Stimulated activated memory B cell treated with anti-CD40 and anti-IgM and Interleukin-4, amounts not matched to agents 10 μg/mL and 1 μg/mL and 100 μg/mL, for 72 hours (primary cell): ENCODE data around the gene CADPS.

Source experiments
- ATAC-seq: fragments of 150-1000 bp; cut with Tn5 transposase; 2 replicates; pipeline ENCODE4 v1.10.0; 2021
- H3K27ac Mint-ChIP-seq: one replicate; pipeline ENCODE4 v1.8.0; 2022; ENCODE audit warnings: mild to moderate bottlenecking, mixed read lengths
- H3K27me3 Mint-ChIP-seq: one replicate; pipeline ENCODE4 v1.8.0; 2022; ENCODE audit warnings: mixed read lengths
- H3K36me3 Mint-ChIP-seq: one replicate; pipeline ENCODE4 v1.8.0; 2022; ENCODE audit warnings: mixed read lengths
- H3K4me1 Mint-ChIP-seq: one replicate; pipeline ENCODE4 v1.8.0; 2022; ENCODE audit warnings: mixed read lengths
- H3K4me3 Mint-ChIP-seq: one replicate; pipeline ENCODE4 v1.8.0; 2022; ENCODE audit warnings: mild to moderate bottlenecking, moderate library complexity, mixed read lengths
- H3K9me3 Mint-ChIP-seq: one replicate; pipeline ENCODE4 v1.8.0; 2022; ENCODE audit warnings: mixed read lengths

The CADPS gene

GRCh38 chr3:62805106-62805505 lies 70.1 kb downstream of the CADPS start:
- no peaks in the 10 kb centered on the region for H3K9me3 Mint-ChIP-seq

DNA sequence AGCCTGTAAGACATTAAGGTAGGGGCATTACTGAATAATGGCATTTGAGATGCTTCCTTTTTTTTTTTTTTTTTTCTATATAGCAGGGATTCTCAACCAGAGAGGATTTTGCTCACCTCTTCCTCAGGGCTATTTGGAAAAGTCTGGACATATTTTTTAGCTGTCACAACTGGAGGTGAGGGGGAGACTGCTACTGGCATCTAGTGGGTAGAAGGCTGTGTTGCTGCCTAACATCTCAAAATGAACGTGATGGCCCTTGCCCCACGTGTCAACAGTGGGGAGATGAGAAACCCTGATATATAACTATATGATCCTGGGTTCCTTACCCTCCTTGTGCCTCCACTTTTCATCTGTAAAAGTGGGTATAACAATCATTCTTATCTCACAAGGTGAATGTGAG lies 71.9 kb downstream of the CADPS start:
- ATAC-seq, result no peak
- Mint-ChIP-seq H3K36me3 (no peaks in the 10 kb centered on the region), H3K27me3 (no peaks in the 10 kb centered on the region), H3K9me3 (no peaks in the 10 kb centered on the region), H3K4me1 (no peaks in the 10 kb centered on the region), H3K27ac (no peak overlapping the region), H3K4me3 (no peak overlapping the region)

More at GRCh38 chr3:62805106-62805505, 70.1 kb downstream of the CADPS start:
- H3K36me3 Mint-ChIP-seq, result no peaks in the 10 kb centered on the region
- H3K4me1 Mint-ChIP-seq, result no peaks in the 10 kb centered on the region
- no peak overlapping the region for H3K27ac Mint-ChIP-seq
- ATAC-seq, result no peak
- no peak overlapping the region for H3K4me3 Mint-ChIP-seq
- H3K27me3 Mint-ChIP-seq, result no peaks in the 10 kb centered on the region

GRCh38 chr3:62798000-62798399 lies 77.2 kb downstream of the CADPS start:
- Mint-ChIP-seq H3K36me3 (no peaks in the 10 kb centered on the region), H3K4me3 (no peak overlapping the region), H3K9me3 (no peaks in the 10 kb centered on the region), H3K4me1 (no peaks in the 10 kb centered on the region), H3K27ac (no peak overlapping the region), H3K27me3 (no peaks in the 10 kb centered on the region)
- no peak for ATAC-seq

GRCh38 chr3:62797132-62797531 lies 78.1 kb downstream of the CADPS start:
- ATAC-seq, result no peak
- Mint-ChIP-seq H3K36me3 (no peaks in the 10 kb centered on the region), H3K4me3 (no peak overlapping the region), H3K4me1 (no peaks in the 10 kb centered on the region), H3K9me3 (no peaks in the 10 kb centered on the region), H3K27me3 (no peaks in the 10 kb centered on the region), H3K27ac (no peak overlapping the region)

- Mint-ChIP-seq H3K4me3 (no peak overlapping the region), H3K4me1 (no peaks in the 10 kb centered on the region), H3K36me3 (no peaks in the 10 kb centered on the region), H3K27ac (no peak overlapping the region), H3K27me3 (no peaks in the 10 kb centered on the region), H3K9me3 (no peaks in the 10 kb centered on the region)
- ATAC-seq, result no peak
Observed at GRCh38 chr3:62795978-62796657, 79.1 kb downstream of the CADPS start.

DNA sequence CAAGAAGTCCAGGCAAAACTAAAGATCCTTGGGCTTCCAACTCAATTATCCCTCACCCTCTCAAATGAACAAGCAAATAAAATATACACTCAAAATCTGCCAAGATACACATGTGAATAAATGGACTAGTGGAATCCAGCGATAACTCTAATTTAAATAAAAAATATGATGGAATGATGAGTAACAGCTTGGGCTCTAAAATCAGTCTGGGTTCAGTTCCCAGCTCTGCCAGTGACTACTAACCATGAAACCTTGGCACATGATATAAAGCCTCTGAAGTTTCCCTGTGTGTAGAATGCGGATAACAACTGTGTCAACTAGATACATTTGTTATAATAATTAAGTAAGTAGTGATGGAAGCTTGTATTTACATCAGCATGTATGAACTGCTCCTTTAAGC lies 81.3 kb downstream of the CADPS start:
- Mint-ChIP-seq H3K9me3 (no peaks in the 10 kb centered on the region), H3K4me3 (no peak overlapping the region), H3K27me3 (no peaks in the 10 kb centered on the region), H3K4me1 (no peaks in the 10 kb centered on the region), H3K36me3 (no peaks in the 10 kb centered on the region), H3K27ac (no peak overlapping the region)
- no peak for ATAC-seq

DNA sequence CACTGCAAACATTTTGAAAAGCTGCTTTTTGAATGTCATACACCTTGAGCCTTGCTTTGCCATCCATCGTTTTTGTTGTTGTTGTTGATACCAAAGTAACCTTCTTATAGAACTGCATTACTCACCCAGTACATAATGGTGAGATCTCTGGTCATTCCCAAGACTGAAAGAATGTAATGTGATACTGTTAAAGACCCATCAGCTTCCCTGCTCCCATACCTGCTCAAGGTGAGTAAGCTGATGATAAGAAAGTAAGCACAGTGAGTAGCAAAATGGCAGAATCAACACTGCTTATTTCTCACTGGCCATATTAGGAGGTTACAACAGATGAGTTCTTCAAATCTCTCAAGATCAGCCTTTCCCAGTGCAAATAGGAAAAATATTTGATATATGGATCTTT lies 89.8 kb downstream of the CADPS start:
- Mint-ChIP-seq H3K27ac (no peak overlapping the region), H3K27me3 (no peaks in the 10 kb centered on the region), H3K9me3 (no peaks in the 10 kb centered on the region), H3K36me3 (no peaks in the 10 kb centered on the region), H3K4me3 (no peak overlapping the region), H3K4me1 (no peaks in the 10 kb centered on the region)
- no peak for ATAC-seq

GRCh38 chr3:62781121-62781520 lies 94.1 kb downstream of the CADPS start:
- Mint-ChIP-seq H3K36me3 (no peaks in the 10 kb centered on the region), H3K27me3 (no peaks in the 10 kb centered on the region), H3K4me3 (no peak overlapping the region), H3K4me1 (no peaks in the 10 kb centered on the region), H3K9me3 (no peaks in the 10 kb centered on the region), H3K27ac (no peak overlapping the region)
- ATAC-seq, result no peak

GRCh38 chr3:62777674-62778073 lies 97.5 kb downstream of the CADPS start:
- Mint-ChIP-seq H3K4me3 (no peak overlapping the region), H3K27me3 (no peaks in the 10 kb centered on the region), H3K36me3 (no peaks in the 10 kb centered on the region), H3K4me1 (no peaks in the 10 kb centered on the region), H3K27ac (no peak overlapping the region), H3K9me3 (no peaks in the 10 kb centered on the region)
- ATAC-seq, result no peak

DNA sequence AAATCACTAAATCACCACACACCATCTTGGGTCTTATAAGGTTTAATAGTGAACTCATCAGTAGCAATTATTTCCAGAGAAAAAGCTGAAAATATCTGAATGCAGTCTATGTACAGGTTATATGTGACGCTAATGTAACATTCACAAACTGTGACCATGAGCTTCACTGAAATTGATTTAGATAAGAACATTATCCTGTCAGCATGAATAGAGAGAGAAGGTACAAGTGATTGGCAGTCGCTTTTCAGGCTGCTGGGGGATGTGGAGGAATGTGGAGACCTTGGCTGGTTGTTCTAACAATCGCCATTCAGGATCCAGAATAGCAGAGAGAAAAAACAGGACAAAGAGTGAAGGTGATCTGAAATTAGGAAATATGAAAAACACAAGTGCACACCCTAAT lies 98.1 kb downstream of the CADPS start:
- Mint-ChIP-seq H3K36me3 (no peaks in the 10 kb centered on the region), H3K9me3 (no peaks in the 10 kb centered on the region)

DNA sequence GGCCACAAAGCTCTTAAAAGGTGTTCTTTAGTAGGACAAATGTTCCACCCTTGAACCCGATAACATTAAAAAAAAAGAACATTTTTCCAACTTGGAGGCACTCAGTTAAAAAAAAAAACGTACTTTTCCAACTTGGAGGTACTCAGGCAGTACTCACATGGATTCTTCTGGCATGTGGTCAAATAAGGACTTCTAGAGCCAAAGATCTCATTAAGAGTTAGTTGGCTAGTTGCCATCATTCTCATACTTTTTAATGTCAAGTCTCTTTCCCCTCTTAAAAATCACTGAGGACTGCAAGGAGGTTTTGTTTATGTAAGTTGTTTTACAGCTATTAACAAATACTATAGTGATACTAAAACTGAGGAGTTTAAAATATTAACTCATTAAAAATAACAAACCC lies 101.0 kb downstream of the CADPS start:
- Mint-ChIP-seq H3K27me3 (no peaks in the 10 kb centered on the region), H3K9me3 (no peaks in the 10 kb centered on the region), H3K27ac (no peak overlapping the region), H3K4me3 (no peak overlapping the region), H3K4me1 (no peaks in the 10 kb centered on the region), H3K36me3 (no peaks in the 10 kb centered on the region)
- ATAC-seq, result no peak

More for the DNA sequence above, 98.1 kb downstream of the CADPS start:
- ATAC-seq, result no peak
- Mint-ChIP-seq H3K27me3 (no peaks in the 10 kb centered on the region), H3K4me3 (no peak overlapping the region), H3K4me1 (no peaks in the 10 kb centered on the region), H3K27ac (no peak overlapping the region)

DNA sequence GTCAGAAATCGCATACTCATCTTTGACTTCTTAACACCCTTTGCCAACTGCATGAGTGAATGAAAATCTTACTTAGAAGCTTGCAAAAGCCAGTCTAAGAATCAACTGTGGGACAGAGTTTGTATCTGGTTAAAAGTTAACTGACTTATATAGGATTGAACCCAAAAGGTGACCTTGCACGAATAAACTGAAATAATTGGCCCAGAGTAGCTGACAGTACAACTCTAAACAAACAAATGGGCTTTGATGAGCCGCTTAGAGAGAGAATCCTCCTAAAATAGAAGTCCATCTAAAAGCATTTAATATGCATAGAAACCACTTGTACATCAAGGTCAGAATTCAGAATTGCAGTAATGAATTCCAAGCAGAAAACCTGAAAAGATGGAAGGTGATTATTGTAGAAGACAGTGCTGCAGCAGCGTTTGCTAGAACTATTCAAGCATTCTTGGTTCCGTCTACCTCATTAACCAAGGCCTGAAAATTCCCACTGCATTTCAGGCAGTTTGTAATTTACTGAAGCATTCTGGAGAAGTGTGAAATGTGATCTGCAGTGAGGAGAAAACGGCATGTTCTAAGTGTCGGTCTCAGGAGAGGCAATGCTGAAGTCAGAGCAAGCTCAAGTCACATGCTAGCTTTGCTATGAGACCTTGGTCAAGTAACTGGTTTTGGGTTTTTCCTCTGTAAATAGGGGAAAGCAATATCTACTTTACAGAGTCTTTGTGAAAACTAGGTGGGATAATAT lies 103.7 kb downstream of the CADPS start:
- Mint-ChIP-seq H3K4me1 (no peaks in the 10 kb centered on the region), H3K27me3 (no peaks in the 10 kb centered on the region), H3K4me3 (no peak overlapping the region), H3K27ac (no peak overlapping the region), H3K36me3 (no peaks in the 10 kb centered on the region), H3K9me3 (no peaks in the 10 kb centered on the region)
- ATAC-seq, result no peak

- no peak overlapping the region for H3K4me3 Mint-ChIP-seq
- no peak for ATAC-seq
- H3K27ac Mint-ChIP-seq, result no peak overlapping the region
- no peaks in the 10 kb centered on the region for H3K36me3 Mint-ChIP-seq
- H3K9me3 Mint-ChIP-seq, result no peaks in the 10 kb centered on the region
- no peaks in the 10 kb centered on the region for H3K27me3 Mint-ChIP-seq
- no peaks in the 10 kb centered on the region for H3K4me1 Mint-ChIP-seq
Observed at GRCh38 chr3:62768896-62769295, 106.3 kb downstream of the CADPS start.

DNA sequence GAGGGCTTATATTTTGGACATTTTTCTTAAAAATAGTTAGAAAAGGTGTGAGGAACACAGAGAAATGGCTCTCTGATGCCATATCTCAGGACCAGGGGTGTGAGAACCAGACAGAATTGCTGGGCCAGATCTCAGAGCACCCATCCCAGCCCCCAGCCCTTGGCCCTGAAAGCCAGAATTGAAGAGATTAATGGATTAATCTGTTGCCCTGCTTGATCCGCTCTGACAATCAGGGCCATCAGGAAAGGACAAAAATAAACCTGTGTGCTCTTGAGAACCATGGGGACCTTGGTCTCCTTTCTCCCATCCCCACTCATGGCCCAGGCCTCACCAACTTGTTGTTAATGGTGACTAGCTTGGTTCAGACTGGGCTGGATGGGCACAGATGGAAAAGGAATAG lies 113.5 kb downstream of the CADPS start:
- H3K9me3 Mint-ChIP-seq, result no peaks in the 10 kb centered on the region
- no peak overlapping the region for H3K4me3 Mint-ChIP-seq
- H3K27ac Mint-ChIP-seq, result no peak overlapping the region
- H3K4me1 Mint-ChIP-seq, result no peaks in the 10 kb centered on the region
- ATAC-seq, result no peak
- H3K27me3 Mint-ChIP-seq, result no peaks in the 10 kb centered on the region
- H3K36me3 Mint-ChIP-seq, result no peaks in the 10 kb centered on the region

GRCh38 chr3:62761311-62761710 lies 113.9 kb downstream of the CADPS start:
- H3K4me1 Mint-ChIP-seq, result no peaks in the 10 kb centered on the region
- H3K9me3 Mint-ChIP-seq, result no peaks in the 10 kb centered on the region
- no peak overlapping the region for H3K27ac Mint-ChIP-seq
- no peaks in the 10 kb centered on the region for H3K36me3 Mint-ChIP-seq
- H3K27me3 Mint-ChIP-seq, result no peaks in the 10 kb centered on the region
- no peak for ATAC-seq
- H3K4me3 Mint-ChIP-seq, result no peak overlapping the region

GRCh38 chr3:62758296-62759066 lies 116.7 kb downstream of the CADPS start:
- Mint-ChIP-seq H3K9me3 (no peaks in the 10 kb centered on the region), H3K36me3 (no peaks in the 10 kb centered on the region), H3K27me3 (no peaks in the 10 kb centered on the region), H3K4me3 (no peak overlapping the region), H3K4me1 (no peaks in the 10 kb centered on the region), H3K27ac (no peak overlapping the region)
- ATAC-seq, result peak; percentile 45
